Neutrophil (primary cell): Measurements from ENCODE around the gene SPIN1.
"Not testable (repeated sequence)": the region's sequence is repeated elsewhere in the genome, so short reads cannot be mapped to it uniquely, and the experiment has no call there.

Experiments
- H3K27ac ChIP-seq: fragments of 200-600 bp; sonication (generic); 2 replicates; pipeline ENCODE4 v1.5.1; 2016; ENCODE audit warnings: mild to moderate bottlenecking, moderate library complexity
- H3K27me3 ChIP-seq: fragments of 200-600 bp; sonication (generic); 2 replicates; pipeline ENCODE4 v1.6.0; 2016; ENCODE audit warnings: mild to moderate bottlenecking
- H3K36me3 ChIP-seq: fragments of 200-600 bp; sonication (generic); 2 replicates; pipeline ENCODE4 v1.5.1; 2017
- H3K4me1 ChIP-seq, 2 experiments: fragments of 200-600 bp in 1 of 2; sonication (generic) in 1 of 2; 1 replicate in 1 of 2; 2 replicates in 1 of 2; pipeline versions ENCODE4 v1.5.1 to v1.6.1; 2013 to 2016; ENCODE audit warnings: low read depth in 1 of 2, low read length in 1 of 2, mild to moderate bottlenecking in 1 of 2, moderate library complexity in 1 of 2; ENCODE audit not compliant: control insufficient read depth in 1 of 2, insufficient read depth in 1 of 2
- H3K4me3 ChIP-seq, 2 experiments: fragments of 200-600 bp in 1 of 2; sonication (generic) in 1 of 2; 1 replicate in 1 of 2; 2 replicates in 1 of 2; pipeline ENCODE4 v1.5.1; 2013 to 2016; ENCODE audit warnings: low read depth in 1 of 2, low read length in 1 of 2, mild to moderate bottlenecking in 1 of 2, moderate library complexity in 1 of 2
- H3K9me3 ChIP-seq: fragments of 200-600 bp; sonication (generic); 2 replicates; pipeline ENCODE4 v1.5.1; 2016
- CTCF ChIP-seq: fragments of 200-600 bp; sonication (generic); IDR thresholded peaks from 2 replicates; pipeline ENCODE4 v1.5.1; 2016; ENCODE audit warnings: antibody characterized with exemption

The SPIN1 gene

GRCh38 chr9:88372103-88372654 lies 16.1 kb upstream of the SPIN1 start:
- Histone ChIP-seq H3K27me3 (no peaks in the 10 kb centered on the region), H3K4me1 (no peaks in the 10 kb centered on the region), H3K4me3 (no peak overlapping the region), H3K36me3 (no peaks in the 10 kb centered on the region), H3K27ac (no peak overlapping the region), H3K9me3 (no peaks in the 10 kb centered on the region)
- TF ChIP-seq CTCF: no peak

- Histone ChIP-seq H3K4me1 (no peaks in the 10 kb centered on the region), H3K9me3 (no peaks in the 10 kb centered on the region), H3K27ac (no peak overlapping the region), H3K27me3 (no peaks in the 10 kb centered on the region), H3K36me3 (no peaks in the 10 kb centered on the region), H3K4me3 (no peak overlapping the region)
- TF ChIP-seq CTCF: no peak
These were observed 15.2 kb upstream of the SPIN1 start for GRCh38 chr9:88373045-88373444.

DNA sequence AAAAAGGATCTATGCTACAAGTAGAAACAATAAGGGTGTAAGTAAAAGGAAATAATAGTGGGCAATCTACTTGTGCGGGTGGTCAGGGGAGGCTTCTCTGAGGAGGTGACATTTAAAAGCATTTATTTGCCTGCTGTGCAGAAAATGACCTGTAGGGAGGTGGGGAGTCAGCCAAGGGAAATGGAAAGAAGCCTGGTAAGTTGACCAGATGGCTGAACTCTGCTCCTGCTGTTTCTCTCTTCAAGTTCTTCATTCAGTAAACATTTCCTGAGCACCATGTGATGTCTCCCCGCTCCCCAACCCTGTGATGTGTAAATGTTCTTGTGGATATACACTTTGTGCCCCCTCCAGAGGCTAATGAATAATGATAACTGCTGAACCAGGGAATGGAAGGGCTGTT lies 9.9 kb upstream of the SPIN1 start:
- H3K4me3 ChIP-seq: no peak overlapping the region

GRCh38 chr9:88379352-88379751 lies 8.9 kb upstream of the SPIN1 start:
- Histone ChIP-seq H3K27ac (no peak overlapping the region), H3K9me3 (no peaks in the 10 kb centered on the region), H3K36me3 (no peaks in the 10 kb centered on the region), H3K27me3 (no peaks in the 10 kb centered on the region), H3K4me1 (no peaks in the 10 kb centered on the region), H3K4me3 (no peak overlapping the region)
- TF ChIP-seq CTCF: no peak

More for the DNA sequence above, 9.9 kb upstream of the SPIN1 start:
- Histone ChIP-seq H3K36me3 (no peaks in the 10 kb centered on the region), H3K27ac (no peak overlapping the region), H3K27me3 (no peaks in the 10 kb centered on the region), H3K4me1 (no peaks in the 10 kb centered on the region), H3K9me3 (no peaks in the 10 kb centered on the region)
- no peak for TF ChIP-seq CTCF

GRCh38 chr9:88380118-88380517 lies 8.1 kb upstream of the SPIN1 start:
- no peaks in the 10 kb centered on the region for H3K36me3 ChIP-seq
- H3K4me3 ChIP-seq: no peak overlapping the region
- TF ChIP-seq CTCF: no peak
- H3K27me3 ChIP-seq: no peaks in the 10 kb centered on the region
- H3K27ac ChIP-seq: no peak overlapping the region
- no peaks in the 10 kb centered on the region for H3K4me1 ChIP-seq
- H3K9me3 ChIP-seq: no peaks in the 10 kb centered on the region

DNA sequence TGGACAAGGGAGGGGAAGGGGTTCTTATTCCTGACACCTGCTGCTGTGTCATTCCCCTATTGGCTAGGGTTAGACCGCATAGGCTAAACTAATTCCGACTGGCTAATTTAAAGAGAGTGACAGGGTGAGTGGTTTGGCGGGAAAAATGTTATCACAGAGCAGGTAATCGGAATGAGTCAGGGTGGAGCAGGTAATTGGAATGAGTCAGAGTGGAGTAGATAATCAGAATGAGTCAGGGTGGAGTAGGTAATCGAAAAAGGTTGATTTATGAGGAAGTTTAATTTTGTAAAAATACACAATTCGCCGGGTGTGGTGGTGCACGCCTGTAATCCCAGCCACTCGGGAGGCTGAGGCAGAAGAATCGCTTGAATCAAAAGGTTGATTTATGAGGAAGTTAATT lies 6.9 kb upstream of the SPIN1 start:
- not testable (repeated sequence) for H3K27ac ChIP-seq, H3K36me3 ChIP-seq, H3K4me1 ChIP-seq, H3K9me3 ChIP-seq, H3K4me3 ChIP-seq, H3K27me3 ChIP-seq
